HG02885 (cell line): ENCODE measurements around the gene ARHGAP28.

Source experiments
- ATAC-seq: cut with Tn5 transposase; IDR thresholded peaks from one replicate; pipeline ENCODE4 v1.9.1; 2021; ENCODE audit warnings: mild to moderate bottlenecking; ENCODE audit not compliant: unreplicated experiment, poor library complexity

ARHGAP28 gene

GRCh38 chr18:6759579-6759978 lies 30.1 kb downstream of the ARHGAP28 start:
- no peak for ATAC-seq

- no peak for ATAC-seq
These were observed 34.0 kb downstream of the ARHGAP28 start for GRCh38 chr18:6763524-6763923.

GRCh38 chr18:6764382-6764781 lies 34.9 kb downstream of the ARHGAP28 start:
- ATAC-seq, result no peak

- no peak for ATAC-seq
These were observed 44.3 kb downstream of the ARHGAP28 start for GRCh38 chr18:6773777-6774176.

- ATAC-seq, result no peak
These were observed 45.7 kb downstream of the ARHGAP28 start for GRCh38 chr18:6775237-6775636.

- ATAC-seq, result no peak
These were observed 46.2 kb downstream of the ARHGAP28 start for GRCh38 chr18:6775702-6776101.

- no peak for ATAC-seq
These were observed 46.7 kb downstream of the ARHGAP28 start for GRCh38 chr18:6776188-6776587.

GRCh38 chr18:6777509-6777908 lies 48.0 kb downstream of the ARHGAP28 start:
- no peak for ATAC-seq

GRCh38 chr18:6778459-6779247 lies 49.1 kb downstream of the ARHGAP28 start:
- no peak for ATAC-seq

- no peak for ATAC-seq
These were observed 51.7 kb downstream of the ARHGAP28 start for GRCh38 chr18:6781142-6781714.

- no peak for ATAC-seq
These were observed 52.3 kb downstream of the ARHGAP28 start for GRCh38 chr18:6781796-6782195.

- no peak for ATAC-seq
These were observed 53.3 kb downstream of the ARHGAP28 start for GRCh38 chr18:6782861-6783260.

GRCh38 chr18:6784046-6784445 lies 54.5 kb downstream of the ARHGAP28 start:
- ATAC-seq, result no peak

- ATAC-seq, result no peak
These were observed 55.5 kb downstream of the ARHGAP28 start for GRCh38 chr18:6785001-6785400.

- no peak for ATAC-seq
These were observed 55.9 kb downstream of the ARHGAP28 start for GRCh38 chr18:6785411-6785810.

GRCh38 chr18:6792391-6792790 lies 62.9 kb downstream of the ARHGAP28 start:
- no peak for ATAC-seq

GRCh38 chr18:6793455-6793854 lies 63.9 kb downstream of the ARHGAP28 start:
- ATAC-seq, result no peak

GRCh38 chr18:6793986-6794385 lies 64.5 kb downstream of the ARHGAP28 start:
- no peak for ATAC-seq

- no peak for ATAC-seq
These were observed 65.8 kb downstream of the ARHGAP28 start for GRCh38 chr18:6795307-6795706.

GRCh38 chr18:6796511-6796910 lies 67.0 kb downstream of the ARHGAP28 start:
- ATAC-seq, result no peak

GRCh38 chr18:6797171-6797570 lies 67.7 kb downstream of the ARHGAP28 start:
- ATAC-seq, result no peak

- no peak for ATAC-seq
These were observed 69.4 kb downstream of the ARHGAP28 start for GRCh38 chr18:6798896-6799295.
